IMR-90 (cell line): ENCODE results near the gene SPTLC1. TPM values are rescaled to one million over a fixed set of nuclear protein-coding genes. Genes with fewer than 3 reads are reported as not detected.

Source experiments
- ATAC-seq: fragments of 200-7000 bp; cut with Tn5 transposase; 2 replicates; pipeline ENCODE4 v1.9.1; 2020; ENCODE audit warnings: low read depth, mild to moderate bottlenecking, moderate library complexity
- BruUV-seq: library from RNA; stranded (reverse); fragments of 400-500 nt; replicated peaks from 2 replicates; lab custom pipeline; 2021; lab: Mats Ljungman, UMichigan
- CTCF ChIA-PET: fragments of 300-600 bp; formaldehyde crosslinking; extraction: SDS; loops from one replicate; lab custom pipeline; 2021; ENCODE audit warnings: antibody characterized with exemption; lab: Yijun Ruan, JAX
- POLR2A ChIA-PET: fragments of 300-600 bp; sonication (Branson Sonifier 250); formaldehyde crosslinking; loops from one replicate; lab custom pipeline; 2022; ENCODE audit warnings: antibody characterized with exemption; ENCODE audit not compliant: unreplicated experiment; lab: Charles Lee
- DNase-seq: peaks from one replicate; pipeline ENCODE4 v3.0.0; 2013
- H2AFZ ChIP-seq: replicated peaks from 2 replicates; pipeline ENCODE3; 2013; ENCODE audit warnings: low read length, mild to moderate bottlenecking; ENCODE audit not compliant: poor library complexity
- H2AK5ac ChIP-seq: 2 replicates; pipeline ENCODE4 v1.6.1; 2013; ENCODE audit warnings: low read depth, low read length, inconsistent platforms
- H2AK9ac ChIP-seq: replicated peaks from 2 replicates; pipeline ENCODE3; 2013; ENCODE audit warnings: mild to moderate bottlenecking, low read depth, low read length, moderate library complexity; ENCODE audit not compliant: poor library complexity
- H2BK120ac ChIP-seq: 2 replicates; pipeline ENCODE4 v1.6.1; 2013; ENCODE audit warnings: low read depth, low read length, inconsistent platforms
- H2BK15ac ChIP-seq: 3 replicates; pipeline ENCODE4 v1.6.1; 2013; ENCODE audit warnings: low read depth, low read length, inconsistent platforms
- H2BK20ac ChIP-seq: 2 replicates; pipeline ENCODE4 v1.6.1; 2013; ENCODE audit warnings: low read depth, mild to moderate bottlenecking, inconsistent platforms, low read length, moderate library complexity
- H2BK5ac ChIP-seq: 2 replicates; pipeline ENCODE4 v1.6.1; 2013; ENCODE audit warnings: mild to moderate bottlenecking, low read depth, low read length, inconsistent platforms; ENCODE audit not compliant: poor library complexity, severe bottlenecking
- H3K14ac ChIP-seq: replicated peaks from 2 replicates; pipeline ENCODE4 v1.6.1; 2013; ENCODE audit warnings: low read depth, low read length, inconsistent platforms
- H3K18ac ChIP-seq: 2 replicates; pipeline ENCODE4 v1.6.1; 2013; ENCODE audit warnings: low read depth, low read length, control low read depth
- H3K23ac ChIP-seq: 2 replicates; pipeline ENCODE4 v1.6.1; 2013; ENCODE audit warnings: low read depth, low read length, inconsistent platforms
- H3K27ac ChIP-seq: 2 replicates; pipeline ENCODE4 v1.5.1; 2013; ENCODE audit warnings: mild to moderate bottlenecking, control low read depth, low read length; ENCODE audit not compliant: insufficient read depth
- H3K27me3 ChIP-seq: 2 replicates; pipeline ENCODE4 v1.6.1; 2013; ENCODE audit warnings: low read length; ENCODE audit not compliant: control insufficient read depth, insufficient read depth
- H3K36me3 ChIP-seq: 2 replicates; pipeline ENCODE4 v1.6.1; 2013; ENCODE audit warnings: low read length, mixed read lengths; ENCODE audit not compliant: control insufficient read depth, insufficient read depth
- H3K4ac ChIP-seq: 2 replicates; pipeline ENCODE4 v1.6.1; 2013; ENCODE audit warnings: low read depth, low read length, inconsistent platforms
- H3K4me1 ChIP-seq: 2 replicates; pipeline ENCODE4 v1.6.1; 2013; ENCODE audit warnings: low read length, mixed read lengths; ENCODE audit not compliant: control insufficient read depth, insufficient read depth
- H3K4me2 ChIP-seq: 2 replicates; pipeline ENCODE4 v1.6.1; 2013; ENCODE audit warnings: low read depth, mild to moderate bottlenecking, control low read depth, low read length, moderate library complexity
- H3K4me3 ChIP-seq: 2 replicates; pipeline ENCODE4 v1.5.1; 2013; ENCODE audit warnings: low read depth, mild to moderate bottlenecking, control low read depth, low read length, moderate library complexity; ENCODE audit not compliant: insufficient read depth
- H3K56ac ChIP-seq: 2 replicates; pipeline ENCODE4 v1.6.1; 2013; ENCODE audit warnings: low read length, inconsistent platforms; ENCODE audit not compliant: insufficient read depth; ENCODE audit errors: extremely low read depth
- H3K79me1 ChIP-seq, 2 experiments: 2 replicates each; pipeline ENCODE4 v1.6.1; 2013; ENCODE audit warnings: low read length in 2 of 2, inconsistent platforms in 1 of 2, low read depth in 1 of 2
- H3K9ac ChIP-seq: 2 replicates; pipeline ENCODE4 v1.6.1; 2013; ENCODE audit warnings: low read depth, low read length, control low read depth
- H3K9me1 ChIP-seq: 2 replicates; pipeline ENCODE4 v1.6.1; 2013; ENCODE audit warnings: low read length, inconsistent platforms; ENCODE audit not compliant: insufficient read depth
- H3K9me3 ChIP-seq: 2 replicates; pipeline ENCODE4 v1.6.1; 2013; ENCODE audit warnings: low read length; ENCODE audit not compliant: control insufficient read depth, insufficient read depth
- H4K20me1 ChIP-seq: 2 replicates; pipeline ENCODE4 v1.6.1; 2013; ENCODE audit warnings: low read length, inconsistent platforms; ENCODE audit not compliant: insufficient read depth
- H4K5ac ChIP-seq: 2 replicates; pipeline ENCODE4 v1.6.1; 2013; ENCODE audit warnings: mild to moderate bottlenecking, low read depth, low read length, control low read depth
- H4K8ac ChIP-seq, 2 experiments: 2 replicates each; pipeline ENCODE4 v1.6.1; 2013; ENCODE audit warnings: low read depth in 2 of 2, low read length in 2 of 2, control low read depth in 1 of 2, inconsistent platforms in 1 of 2
- H4K91ac ChIP-seq: 2 replicates; pipeline ENCODE4 v1.6.1; 2013; ENCODE audit warnings: low read depth, low read length, inconsistent platforms; ENCODE audit not compliant: insufficient read depth
- BHLHE40 ChIP-seq: fragments of 150-350 bp; IDR thresholded peaks from 2 replicates; pipeline ENCODE4 v1.6.1; 2016; ENCODE audit warnings: mild to moderate bottlenecking, low read depth, low read length
- FOS ChIP-seq: fragments of 150-350 bp; IDR thresholded peaks from 2 replicates; pipeline ENCODE4 v1.6.1; 2016; ENCODE audit warnings: low read depth, low read length
- MAFK ChIP-seq: IDR thresholded peaks from 2 replicates; pipeline ENCODE4 v1.6.1; 2012; ENCODE audit warnings: low read depth, low read length, improper control_type of control experiment
- MAZ ChIP-seq: IDR thresholded peaks from 2 replicates; pipeline ENCODE4 v1.6.1; 2012; ENCODE audit warnings: low read depth, mild to moderate bottlenecking, low read length, improper control_type of control experiment, moderate library complexity, borderline replicate concordance
- MXI1 ChIP-seq: IDR thresholded peaks from 2 replicates; pipeline ENCODE4 v1.6.1; 2012; ENCODE audit warnings: low read depth, mild to moderate bottlenecking, low read length, moderate library complexity, borderline replicate concordance
- NFE2L2 ChIP-seq: fragments of 150-350 bp; IDR thresholded peaks from 2 replicates; pipeline ENCODE4 v1.6.1; 2016; ENCODE audit warnings: low read depth, mild to moderate bottlenecking, low read length
- POLR2A ChIP-seq: IDR thresholded peaks from 2 replicates; pipeline ENCODE4 v1.6.1; 2012; ENCODE audit warnings: mild to moderate bottlenecking, low read depth, low read length
- RFX5 ChIP-seq: IDR thresholded peaks from 2 replicates; pipeline ENCODE4 v1.8.0; 2012; ENCODE audit warnings: low read depth, mild to moderate bottlenecking, low read length, moderate library complexity
- WGBS, 2 experiments: methylation state at CpG; one replicate each; pipeline versions ENCODE4 v1.1.5 to v1.1.7; 2013; ENCODE audit warnings: missing lambda C conversion rate in 2 of 2; ENCODE audit not compliant: insufficient read length in 1 of 2; ENCODE audit errors: extremely low coverage in 2 of 2; 5-methylcytosine and 5-hydroxymethylcytosine counted together
- dilution Hi-C: fragments of 300-500 bp; cut with HindIII; formaldehyde crosslinking; loops from one replicate; pipeline ENCODE4 v1.14.3; 2018; ENCODE audit warnings: low sequenced_read_pairs; ENCODE audit not compliant: unreplicated experiment
- in situ Hi-C: fragments of 300-500 bp; cut with MboI; formaldehyde crosslinking; loops from 3 replicates; pipeline ENCODE4 v1.14.3; 2019; ENCODE audit warnings: low sequenced_read_pairs, inconsistent platforms, mixed read lengths
- intact Hi-C: fragments of 100-400 bp; cut with micrococcal nuclease; formaldehyde crosslinking; loops from 2 replicates; pipeline ENCODE4 v1.10.0; 2022
- polyA plus RNA-seq, 3 experiments: library from polyadenylated mRNA; depleted of rRNA; stranded (reverse); fragments of >200 nt; gene quantifications; 2 replicates each; pipeline ENCODE4 v1.2.3, GENCODE V29; 2012; ENCODE audit warnings: low replicate concordance in 1 of 3
- total RNA-seq: library from RNA; depleted of rRNA; stranded (reverse); fragments of >200 nt; gene quantifications from 2 replicates; pipeline ENCODE4 v1.2.3, GENCODE V29; 2012

The SPTLC1 gene
- total and polyA plus RNA-seq, 2 of the 4 experiments (the other 2 are of a cell fraction), result 65.7 to 92.7 TPM

DNA sequence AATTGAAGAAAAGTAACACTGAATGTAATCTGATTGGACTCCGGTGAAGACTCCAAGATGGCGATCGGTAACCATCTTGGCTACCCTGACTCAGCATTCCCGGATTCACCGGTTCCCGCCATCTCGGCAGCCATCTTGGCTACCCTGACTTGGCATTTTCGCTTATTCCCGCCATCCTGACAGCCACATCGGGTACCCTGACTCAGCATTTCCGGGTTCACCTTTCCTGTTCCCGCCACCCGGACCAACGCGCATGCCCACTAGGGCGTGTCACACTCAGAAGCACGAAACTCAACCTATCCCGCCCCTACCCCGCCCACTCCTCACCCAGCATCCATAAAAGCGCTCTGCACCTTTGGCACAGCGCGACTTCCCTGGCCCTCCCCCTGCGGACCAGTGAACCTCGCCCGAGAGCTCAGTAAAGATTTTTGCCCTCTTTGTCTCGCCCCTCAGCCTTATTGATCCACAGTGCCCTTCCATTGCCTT is 17.2 kb downstream of the SPTLC1 start:
- H4K5ac ChIP-seq, result peak overlapping the region; percentile 12
- intact Hi-C loops (loop anchor here (5.0 kb wide), 1 partner anchor 51 kb away; no protein-coding TSS in a partner anchor), in situ Hi-C loops (no loop called here), dilution Hi-C loops (no loop called here)
- no peak overlapping the region for H3K4me3 ChIP-seq
- H3K27ac ChIP-seq, result peak overlapping the region; percentile 38; the same call in 1 of the 2 replicates
- H3K36me3 ChIP-seq, result peaks cover 6% of the 10 kb centered on the region
- ChIA-PET CTCF (no interaction called here), POLR2A (no interaction called here)
- H4K20me1 ChIP-seq, result peaks cover 10% of the 10 kb centered on the region
- ATAC-seq, result no peak
- no peak overlapping the region for H2BK15ac ChIP-seq
- no peaks in the 10 kb centered on the region; the same call in 1 of the 2 replicates for H3K9me3 ChIP-seq
- peaks cover 8% of the 10 kb centered on the region for H3K4me1 ChIP-seq
- WGBS, 2 experiments, result 54% methylated on average over 22 of the region's 26 CpGs; no CpG with 5 or more reads in 1 of the 2 experiments
- H2AK5ac ChIP-seq, result peak overlapping the region; percentile 51; the same call in 1 of the 2 replicates
- no peak overlapping the region for H3K18ac ChIP-seq
- no peak overlapping the region; the same call in 1 of the 2 replicates for H3K4ac ChIP-seq
- H3K79me1 ChIP-seq, result peaks cover 30 to 61% of the 10 kb centered on the region in 2 experiments
- no peak overlapping the region for H2BK20ac ChIP-seq
- no peak overlapping the region for H3K14ac ChIP-seq
- H3K27me3 ChIP-seq, result no peaks in the 10 kb centered on the region
- H2BK5ac ChIP-seq, result peak overlapping the region; percentile 18
- no peak overlapping the region for H2AFZ ChIP-seq
- H3K56ac ChIP-seq, result no peak overlapping the region
- TF ChIP-seq MAZ (no peak), BHLHE40 (no peak), MXI1 (no peak), RFX5 (no peak), POLR2A (no peak), FOS (no peak), MAFK (peak; percentile 85), NFE2L2 (peak; percentile 51)
- H2AK9ac ChIP-seq, result no peak overlapping the region
- no peak overlapping the region for H4K91ac ChIP-seq
- peaks cover 8% of the 10 kb centered on the region for H3K9me1 ChIP-seq
- peak overlapping the region; percentile 8; the same call in 1 of the 2 replicates for H2BK120ac ChIP-seq
- DNase-seq, result peak; percentile 30
- no peak overlapping the region for H3K23ac ChIP-seq
- BruUV-seq, result no TSS peak
- H3K4me2 ChIP-seq, result no peak overlapping the region; the same call in 1 of the 2 replicates
- no peak overlapping the region for H3K9ac ChIP-seq
- peak overlapping the region in 1 of 2 experiments; percentile 60; a peak in 1 of 4 replicates for H4K8ac ChIP-seq
